ENCODE measurements around the gene KCNK18. TPM values are rescaled to one million over a fixed set of nuclear protein-coding genes. Genes with fewer than 3 reads are reported as not detected.
"Not testable (repeated sequence)": the region's sequence is repeated elsewhere in the genome, so short reads cannot be mapped to it uniquely, and the experiment has no call there.

The KCNK18 gene
- total RNA-seq, 1 donor from 2014 or later, result not detected

DNA sequence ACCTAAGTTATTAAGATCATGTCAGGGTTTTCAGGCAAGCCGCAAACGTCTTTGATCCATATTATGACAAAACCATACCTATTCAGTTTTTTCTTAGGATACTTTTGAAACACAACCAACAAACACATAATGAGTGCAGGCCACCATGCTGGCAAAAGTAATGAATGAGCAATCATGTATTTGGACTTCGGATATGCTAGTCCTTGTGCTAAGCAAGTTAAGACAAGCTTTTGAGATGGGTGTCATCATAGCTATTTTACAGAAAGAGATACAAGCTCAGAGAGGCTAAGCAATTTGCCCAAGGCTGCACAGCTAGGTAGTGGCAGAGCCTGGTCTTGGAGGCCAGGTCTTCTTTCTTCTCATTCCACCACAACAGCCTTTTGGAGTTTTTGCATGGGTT, 12.5 kb upstream of the KCNK18 start:
- Histone ChIP-seq H2AFZ (ENCODE audit: low read depth, low read length) (no peak overlapping the region), H3K4me3 (ENCODE audit: insufficient read depth, low read depth, low read length) (no peak overlapping the region), H3K9ac (ENCODE audit: low read length) (no peak overlapping the region), H3K4me2 (ENCODE audit: low read length) (no peak overlapping the region), H3K79me2 (ENCODE audit: insufficient read depth, low read length) (no peaks in the 10 kb centered on the region), H3K27me3 (ENCODE audit: insufficient read depth, low read length) (peaks cover 3% of the 10 kb centered on the region), H3K27ac (ENCODE audit: low read depth, low read length) (no peak overlapping the region), H3K36me3 (ENCODE audit: insufficient read depth, low read length) (no peaks in the 10 kb centered on the region), H3K9me3 (ENCODE audit: insufficient read depth, low read depth, low read length) (no peaks in the 10 kb centered on the region), H4K20me1 (ENCODE audit: insufficient read depth, low read length) (no peaks in the 10 kb centered on the region), H3K4me1 (ENCODE audit: insufficient read depth, low read length) (peaks cover 7% of the 10 kb centered on the region)
- H3K4me1 Mint-ChIP-seq (ENCODE audit: low read depth, unreplicated experiment), result peaks cover 7% of the 10 kb centered on the region
- FAIRE-seq, result no peak
- DNase-seq (ENCODE audit: low read depth), result no peak
- no peaks in the 10 kb centered on the region for H3K9me3 Mint-ChIP-seq (ENCODE audit: unreplicated experiment)
- TF ChIP-seq, protein P1, sequence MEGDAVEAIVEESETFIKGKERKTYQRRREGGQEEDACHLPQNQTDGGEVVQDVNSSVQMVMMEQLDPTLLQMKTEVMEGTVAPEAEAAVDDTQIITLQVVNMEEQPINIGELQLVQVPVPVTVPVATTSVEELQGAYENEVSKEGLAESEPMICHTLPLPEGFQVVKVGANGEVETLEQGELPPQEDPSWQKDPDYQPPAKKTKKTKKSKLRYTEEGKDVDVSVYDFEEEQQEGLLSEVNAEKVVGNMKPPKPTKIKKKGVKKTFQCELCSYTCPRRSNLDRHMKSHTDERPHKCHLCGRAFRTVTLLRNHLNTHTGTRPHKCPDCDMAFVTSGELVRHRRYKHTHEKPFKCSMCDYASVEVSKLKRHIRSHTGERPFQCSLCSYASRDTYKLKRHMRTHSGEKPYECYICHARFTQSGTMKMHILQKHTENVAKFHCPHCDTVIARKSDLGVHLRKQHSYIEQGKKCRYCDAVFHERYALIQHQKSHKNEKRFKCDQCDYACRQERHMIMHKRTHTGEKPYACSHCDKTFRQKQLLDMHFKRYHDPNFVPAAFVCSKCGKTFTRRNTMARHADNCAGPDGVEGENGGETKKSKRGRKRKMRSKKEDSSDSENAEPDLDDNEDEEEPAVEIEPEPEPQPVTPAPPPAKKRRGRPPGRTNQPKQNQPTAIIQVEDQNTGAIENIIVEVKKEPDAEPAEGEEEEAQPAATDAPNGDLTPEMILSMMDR (IDR thresholded peaks at IDR 0.05; ENCODE audit: insufficient read depth, low read depth, low read length), result no peak
- TF ChIP-seq EZH2 (IDR thresholded peaks at IDR 0.05; ENCODE audit: insufficient read depth, low read length), result no peak
- no peaks in the 10 kb centered on the region for H3K36me3 Mint-ChIP-seq (ENCODE audit: low read depth, unreplicated experiment)
- peaks cover 28% of the 10 kb centered on the region for H3K27me3 Mint-ChIP-seq (ENCODE audit: low read depth, unreplicated experiment)
- no peak overlapping the region for H3K4me3 Mint-ChIP-seq (ENCODE audit: unreplicated experiment)
- no peak overlapping the region for H3K27ac Mint-ChIP-seq (ENCODE audit: unreplicated experiment)

- not testable (repeated sequence) for H3K4me3 ChIP-seq (ENCODE audit: insufficient read depth, low read depth, low read length); H3K36me3 Mint-ChIP-seq (ENCODE audit: low read depth, unreplicated experiment); H3K4me3 Mint-ChIP-seq (ENCODE audit: unreplicated experiment); H3K9ac ChIP-seq (ENCODE audit: low read length); H3K4me1 ChIP-seq (ENCODE audit: insufficient read depth, low read length); H3K9me3 Mint-ChIP-seq (ENCODE audit: unreplicated experiment); DNase-seq (ENCODE audit: low read depth); H3K27ac ChIP-seq (ENCODE audit: low read depth, low read length); H4K20me1 ChIP-seq (ENCODE audit: insufficient read depth, low read length); H3K27ac Mint-ChIP-seq (ENCODE audit: unreplicated experiment); H3K36me3 ChIP-seq (ENCODE audit: insufficient read depth, low read length); H3K4me2 ChIP-seq (ENCODE audit: low read length); H2AFZ ChIP-seq (ENCODE audit: low read depth, low read length); H3K4me1 Mint-ChIP-seq (ENCODE audit: low read depth, unreplicated experiment); H3K27me3 ChIP-seq (ENCODE audit: insufficient read depth, low read length); H3K79me2 ChIP-seq (ENCODE audit: insufficient read depth, low read length); FAIRE-seq; H3K9me3 ChIP-seq (ENCODE audit: insufficient read depth, low read depth, low read length)
- peaks cover 19% of the 10 kb centered on the region for H3K27me3 Mint-ChIP-seq (ENCODE audit: low read depth, unreplicated experiment)
These were observed 11.5 kb upstream of the KCNK18 start for GRCh38 chr10:117185817-117186216.

DNA sequence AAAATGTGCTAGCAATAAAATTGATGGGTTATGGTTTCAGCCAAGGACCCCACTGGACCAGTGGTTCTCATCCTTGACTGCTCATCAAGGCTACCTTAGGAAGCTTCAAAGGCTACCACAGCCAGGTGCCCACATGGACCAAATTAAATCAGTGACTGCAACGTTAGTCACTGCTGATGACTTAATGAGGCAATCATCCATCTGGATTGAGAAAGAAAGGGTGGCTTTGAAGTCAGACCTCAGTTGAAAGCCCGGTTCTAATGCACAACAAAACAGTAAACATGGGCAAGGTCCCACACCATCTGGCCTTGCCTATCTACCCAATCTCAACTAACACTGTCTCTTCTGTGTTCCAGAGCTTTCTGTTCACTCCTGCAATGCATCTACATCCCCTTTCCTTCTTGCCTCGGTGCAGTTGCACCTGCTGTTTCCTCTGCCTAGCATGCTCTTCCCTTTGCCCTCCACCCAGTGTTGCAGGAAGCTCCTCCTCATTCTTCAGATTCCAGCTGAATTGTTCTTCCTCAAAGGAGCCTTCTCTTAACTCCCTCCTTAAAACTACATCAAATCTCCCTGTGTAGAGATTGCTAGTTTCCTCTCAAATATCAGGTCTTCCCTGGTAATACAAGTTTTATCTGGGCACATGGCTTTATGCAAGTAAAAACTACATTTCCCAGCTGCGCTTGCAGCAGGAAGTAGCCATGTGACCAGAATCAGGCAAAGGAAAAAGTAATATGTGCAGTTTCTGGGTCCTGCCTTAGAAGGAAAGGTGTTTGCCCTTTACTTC, 10.3 kb upstream of the KCNK18 start:
- peaks cover 7% of the 10 kb centered on the region for H3K4me1 Mint-ChIP-seq (ENCODE audit: low read depth, unreplicated experiment)
- Histone ChIP-seq H3K27ac (ENCODE audit: low read depth, low read length) (no peak overlapping the region), H3K27me3 (ENCODE audit: insufficient read depth, low read length) (no peaks in the 10 kb centered on the region), H3K79me2 (ENCODE audit: insufficient read depth, low read length) (no peaks in the 10 kb centered on the region), H4K20me1 (ENCODE audit: insufficient read depth, low read length) (no peaks in the 10 kb centered on the region), H3K4me3 (ENCODE audit: insufficient read depth, low read depth, low read length) (no peak overlapping the region), H3K9ac (ENCODE audit: low read length) (no peak overlapping the region), H3K4me2 (ENCODE audit: low read length) (peak overlapping the region; percentile 60), H2AFZ (ENCODE audit: low read depth, low read length) (peak overlapping the region; percentile 22), H3K9me3 (ENCODE audit: insufficient read depth, low read depth, low read length) (no peaks in the 10 kb centered on the region), H3K36me3 (ENCODE audit: insufficient read depth, low read length) (no peaks in the 10 kb centered on the region), H3K4me1 (ENCODE audit: insufficient read depth, low read length) (peaks cover 7% of the 10 kb centered on the region)
- TF ChIP-seq, protein P1 (IDR thresholded peaks at IDR 0.05; ENCODE audit: insufficient read depth, low read depth, low read length), result no peak
- no peak for TF ChIP-seq EZH2 (IDR thresholded peaks at IDR 0.05; ENCODE audit: insufficient read depth, low read length)
- H3K4me3 Mint-ChIP-seq (ENCODE audit: unreplicated experiment), result no peak overlapping the region
- H3K27me3 Mint-ChIP-seq (ENCODE audit: low read depth, unreplicated experiment), result peaks cover 20% of the 10 kb centered on the region
- FAIRE-seq, result peak; percentile 65
- no peak overlapping the region for H3K27ac Mint-ChIP-seq (ENCODE audit: unreplicated experiment)
- DNase-seq (ENCODE audit: low read depth), result peak; percentile 18
- H3K36me3 Mint-ChIP-seq (ENCODE audit: low read depth, unreplicated experiment), result no peaks in the 10 kb centered on the region
- no peaks in the 10 kb centered on the region for H3K9me3 Mint-ChIP-seq (ENCODE audit: unreplicated experiment)

All from astrocyte (in vitro differentiated cells and primary cell).